Stimulated activated CD8-positive, alpha-beta memory T cell treated with anti-CD3 and anti-CD28 coated beads, Interleukin-15, amount 100 ng/mL, for 4 hours (primary cell): ENCODE data around the gene TMEM135.
"Not testable (repeated sequence)": the region's sequence is repeated elsewhere in the genome, so short reads cannot be mapped to it uniquely, and the experiment has no call there.

Experiments
- DNase-seq, 2 donors: peaks; one replicate each; pipeline ENCODE4 v3.0.0-alpha.2; 2020; ENCODE audit warnings: low read depth in 2 of 2

Gene TMEM135

DNA sequence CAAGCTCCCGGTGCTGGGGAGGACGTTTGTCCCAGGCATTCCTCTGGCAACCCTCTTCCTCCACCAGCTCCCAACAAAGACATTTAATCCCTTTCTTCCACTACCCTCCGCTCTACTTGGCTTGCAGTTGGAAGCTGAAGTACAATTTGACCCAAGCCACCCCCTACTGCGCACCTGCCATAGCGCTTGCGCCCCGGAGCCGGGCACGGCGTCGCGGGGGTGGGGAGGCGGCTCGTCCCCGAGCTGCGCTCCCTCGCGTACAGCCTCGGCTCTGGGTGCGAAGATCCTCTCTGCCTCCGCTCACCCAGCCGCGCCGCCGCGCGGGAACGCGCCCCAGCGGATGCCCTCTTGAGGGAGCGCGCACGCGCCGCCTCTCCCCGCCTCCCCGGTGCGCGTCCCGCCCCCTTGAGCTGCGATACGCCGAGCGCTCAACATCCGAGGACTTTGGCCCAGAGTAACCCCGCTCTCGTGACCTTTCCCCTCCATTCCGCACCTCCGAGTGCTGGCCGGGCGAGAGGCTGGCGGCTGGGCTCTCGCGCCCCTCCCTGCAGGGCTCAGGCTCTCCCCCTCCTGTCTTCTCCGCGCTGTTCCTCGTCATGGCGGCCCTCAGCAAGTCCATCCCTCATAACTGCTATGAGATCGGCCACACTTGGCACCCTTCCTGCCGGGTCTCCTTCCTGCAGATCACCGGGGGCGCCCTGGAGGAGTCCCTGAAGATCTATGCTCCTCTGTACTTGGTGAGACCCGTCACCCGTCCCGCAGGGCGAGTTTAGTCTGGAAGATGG, at the start of gene TMEM135:
TMEM135 (plus strand) TSS at position 485 of the 785 bp plus-strand sequence; CDS start at position 597, 112 bp downstream.
- DNase-seq, result peak; percentile 81 to 88

DNA sequence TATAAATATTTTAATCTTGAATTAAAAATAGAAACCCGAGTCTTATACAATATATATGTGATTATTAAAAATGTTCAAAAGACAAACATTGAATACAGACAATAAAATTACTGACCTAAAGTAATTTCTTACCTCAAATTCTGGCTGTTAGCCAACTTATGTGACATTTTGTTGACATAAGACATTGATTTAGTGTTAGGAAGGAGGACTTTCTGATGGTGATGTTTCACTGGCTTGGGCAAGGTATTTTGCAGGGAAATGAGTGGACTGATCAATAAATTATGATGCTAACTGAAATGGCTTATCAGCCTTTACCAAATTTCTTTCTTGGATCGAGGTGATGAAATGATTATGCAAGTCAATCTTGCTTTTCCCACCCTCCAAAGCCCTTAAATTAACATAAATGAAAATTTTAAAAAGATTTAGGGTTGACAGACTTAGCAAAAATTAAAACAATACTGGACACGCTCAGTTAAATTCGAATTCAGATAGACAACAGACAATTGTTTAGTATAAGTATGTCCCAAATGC, 49.3 kb upstream of the TMEM135 start:
- no peak for DNase-seq

DNA sequence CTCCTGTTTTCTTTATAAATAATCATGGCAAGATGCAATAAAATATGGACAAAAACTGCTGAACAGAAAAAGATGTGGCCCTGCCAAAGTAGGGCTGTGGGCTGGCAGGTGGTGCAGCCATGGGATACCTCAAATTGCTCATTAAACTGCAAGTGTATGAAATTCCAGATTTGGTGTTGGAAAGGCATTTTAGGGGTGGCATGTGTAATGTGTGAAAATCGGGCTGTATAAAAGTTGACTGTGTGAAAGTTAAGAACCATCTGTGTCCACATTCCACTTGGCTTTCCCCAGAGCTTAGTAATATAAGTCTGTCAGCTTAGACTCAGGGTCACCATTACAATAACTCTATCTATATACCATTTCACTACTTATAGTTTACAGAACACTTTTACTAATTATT, 47.7 kb upstream of the TMEM135 start:
- DNase-seq, result no peak

DNA sequence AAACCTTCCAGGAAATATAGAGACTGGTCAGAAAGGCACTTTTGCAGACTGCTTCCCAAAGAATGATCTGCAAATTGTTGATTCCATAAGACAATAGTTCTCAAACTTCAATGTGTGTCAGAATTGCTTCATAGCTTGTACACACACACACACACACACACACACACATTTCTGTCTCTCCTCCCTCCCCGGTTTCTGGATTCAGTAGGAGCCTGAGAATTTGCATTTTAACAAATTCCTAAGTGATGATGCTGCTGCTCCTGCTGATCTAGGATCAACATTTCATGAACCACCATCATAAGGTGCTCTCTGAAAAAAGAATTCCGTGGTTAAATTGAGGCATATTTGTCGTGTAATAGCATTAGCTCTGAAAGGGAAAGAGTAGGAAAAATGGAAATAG, 47.2 kb upstream of the TMEM135 start:
- no peak for DNase-seq

DNA sequence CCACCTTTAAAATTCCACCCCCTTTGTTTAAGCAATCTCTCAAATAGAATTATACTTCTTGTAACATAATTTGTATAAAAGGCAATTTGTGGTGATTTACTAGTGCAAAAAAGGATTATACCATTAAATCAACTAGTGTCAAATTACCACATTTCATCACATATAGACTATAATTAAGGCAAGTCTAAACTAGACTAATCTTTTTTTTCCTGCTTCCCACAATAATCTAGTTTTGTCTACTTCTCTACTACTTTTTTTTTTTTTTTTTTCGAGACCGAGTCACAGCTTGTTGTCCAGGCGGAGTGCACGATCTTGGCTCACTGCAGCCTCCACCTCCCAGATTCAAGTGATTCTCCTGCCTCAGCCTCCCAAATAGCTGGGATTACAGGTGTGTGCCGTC, 46.4 kb upstream of the TMEM135 start:
- no peak for DNase-seq

DNA sequence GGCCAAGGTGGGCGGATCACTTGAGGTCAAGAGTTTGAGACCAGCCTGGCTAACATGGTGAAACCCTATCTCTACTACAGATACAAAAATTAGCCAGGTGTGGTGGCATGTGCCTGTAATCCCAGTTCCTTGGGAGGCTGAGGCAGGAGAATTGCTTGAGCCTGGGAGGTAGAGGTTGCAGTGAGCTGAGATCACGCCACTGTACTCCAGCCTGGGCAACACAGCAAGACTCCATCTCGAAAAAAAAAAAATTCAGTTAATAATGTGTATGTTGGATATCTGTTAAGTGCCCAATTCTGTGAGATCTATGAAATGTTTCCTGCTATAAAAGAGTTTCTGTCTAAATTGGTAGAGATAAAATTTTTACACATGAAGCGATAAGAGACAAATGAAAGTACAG, 45.4 kb upstream of the TMEM135 start:
- not testable (repeated sequence) for DNase-seq

DNA sequence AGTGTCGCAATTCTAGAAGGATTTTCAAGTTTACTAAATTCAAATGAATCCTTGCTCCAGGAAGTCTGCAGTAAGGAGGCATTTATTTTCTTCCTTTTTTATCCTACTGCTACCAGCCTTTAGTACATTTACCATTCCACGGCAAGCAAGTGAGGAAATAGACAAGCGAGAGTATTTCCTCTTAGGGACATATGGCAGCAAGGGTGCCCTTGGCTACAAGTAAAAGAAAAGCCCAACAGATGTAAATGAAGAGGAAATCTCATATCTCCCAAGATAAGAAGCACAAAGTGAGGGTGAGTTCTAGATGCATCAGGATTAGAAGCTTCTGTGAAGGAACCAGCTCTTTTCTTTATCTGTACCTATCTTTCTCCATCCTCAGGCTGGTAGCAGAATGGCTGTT, 44.7 kb upstream of the TMEM135 start:
- DNase-seq, result no peak

DNA sequence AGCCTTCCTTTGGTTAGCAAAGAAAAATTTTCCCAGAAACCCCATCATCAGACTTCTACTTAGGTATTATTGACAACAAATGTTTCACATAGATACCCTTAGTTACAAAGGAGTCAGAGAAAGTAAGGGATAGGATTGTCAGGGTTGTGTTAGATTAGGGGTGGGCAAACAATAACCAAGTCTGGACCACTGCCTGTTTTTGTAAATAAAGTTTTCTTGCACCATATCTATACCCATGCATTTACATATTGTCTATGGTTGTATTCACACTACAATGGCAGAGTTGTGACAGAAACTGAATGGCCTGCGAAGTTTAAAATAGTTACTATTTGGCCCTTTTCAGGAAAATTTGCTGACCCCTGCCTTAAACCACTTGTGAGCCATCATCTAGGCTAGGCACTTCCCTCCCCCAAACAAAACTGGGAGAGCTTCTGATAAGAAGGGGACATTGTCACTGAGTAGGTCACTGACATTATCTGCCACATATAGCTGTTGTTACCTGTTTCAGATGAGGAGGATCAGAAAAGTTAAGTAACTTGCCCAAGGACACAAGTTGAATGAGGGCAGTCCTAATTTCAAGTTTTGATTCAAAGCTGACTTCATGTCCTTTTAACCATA, 40.7 kb upstream of the TMEM135 start:
- no peak for DNase-seq

DNA sequence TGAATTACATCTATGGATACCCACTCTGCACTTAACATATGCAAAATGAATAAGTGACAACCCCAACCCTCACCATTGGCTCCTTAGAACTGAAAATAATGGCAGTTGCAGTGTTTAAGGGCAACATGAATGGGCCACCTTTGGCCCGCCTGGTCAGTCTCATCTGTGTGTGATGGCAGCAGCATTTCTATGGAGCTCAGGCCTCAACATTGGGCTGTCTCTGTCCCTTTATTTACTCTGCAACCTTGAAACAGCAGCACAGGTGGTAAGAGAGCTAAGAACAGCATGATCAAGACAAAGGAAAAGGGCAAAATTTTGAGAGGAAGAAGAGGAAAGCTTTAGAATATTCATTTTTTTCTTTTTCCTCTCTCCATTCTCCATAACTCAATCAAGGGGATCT, 38.3 kb upstream of the TMEM135 start:
- no peak for DNase-seq

DNA sequence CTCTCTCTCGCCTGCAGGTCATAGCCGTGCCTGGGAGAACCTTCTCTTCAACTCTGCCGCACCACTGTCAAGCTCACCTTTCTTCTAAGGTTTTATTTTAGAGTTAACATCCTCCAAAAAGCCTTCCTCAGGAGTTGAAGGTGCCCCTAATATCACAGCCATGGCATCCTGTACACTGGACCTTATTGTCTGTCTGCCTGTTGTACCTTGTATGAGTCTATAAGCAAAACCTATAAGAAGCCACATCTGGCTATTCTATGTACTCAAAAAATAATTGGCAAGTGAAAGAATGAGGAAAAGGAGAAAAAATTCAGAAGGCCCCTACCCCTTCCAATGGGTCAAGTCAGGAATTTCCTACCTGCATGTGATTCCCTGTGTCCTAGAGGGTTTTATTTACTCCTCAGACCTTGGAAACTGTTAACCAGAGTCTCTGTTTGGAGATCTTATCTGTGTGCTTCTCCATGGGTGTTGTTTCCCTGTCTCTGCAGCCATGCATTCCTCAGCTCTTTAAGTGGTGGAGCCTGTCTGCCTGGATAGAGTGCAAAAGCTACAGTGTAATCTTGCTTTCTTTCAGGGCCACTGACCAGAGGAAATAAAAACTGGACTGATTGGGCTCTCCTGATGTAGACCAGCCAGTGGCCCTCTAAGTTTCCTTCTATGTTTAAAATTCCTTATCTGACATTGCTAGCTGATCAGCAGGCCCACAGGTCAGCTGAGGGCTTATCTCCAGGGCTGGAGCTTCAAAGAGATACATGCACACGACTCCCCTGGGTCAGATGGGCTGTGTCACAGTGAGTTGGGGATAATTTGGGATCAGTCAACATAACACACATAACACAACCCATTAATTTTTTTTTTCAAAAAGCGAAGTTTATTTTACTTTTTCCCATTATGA, 37.6 kb upstream of the TMEM135 start:
- DNase-seq, result no peak

DNA sequence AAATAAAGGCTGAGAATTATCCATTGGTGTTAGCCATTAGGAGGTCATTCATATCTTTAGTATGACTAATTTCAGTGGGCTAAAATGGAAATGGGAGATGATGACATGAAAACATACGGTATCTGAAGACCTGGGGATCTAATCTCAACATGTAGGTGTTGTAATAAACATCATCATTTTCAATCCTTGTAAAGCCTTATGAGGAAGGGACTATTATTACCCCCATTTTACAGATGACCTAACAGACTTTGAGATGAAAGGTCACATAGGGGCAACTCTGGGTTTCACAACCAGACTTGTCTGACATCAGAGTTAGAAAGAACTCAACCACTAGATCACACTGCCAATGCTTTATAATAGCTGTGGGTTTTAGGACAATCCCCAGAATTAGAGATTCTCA, 34.8 kb upstream of the TMEM135 start:
- no peak for DNase-seq

DNA sequence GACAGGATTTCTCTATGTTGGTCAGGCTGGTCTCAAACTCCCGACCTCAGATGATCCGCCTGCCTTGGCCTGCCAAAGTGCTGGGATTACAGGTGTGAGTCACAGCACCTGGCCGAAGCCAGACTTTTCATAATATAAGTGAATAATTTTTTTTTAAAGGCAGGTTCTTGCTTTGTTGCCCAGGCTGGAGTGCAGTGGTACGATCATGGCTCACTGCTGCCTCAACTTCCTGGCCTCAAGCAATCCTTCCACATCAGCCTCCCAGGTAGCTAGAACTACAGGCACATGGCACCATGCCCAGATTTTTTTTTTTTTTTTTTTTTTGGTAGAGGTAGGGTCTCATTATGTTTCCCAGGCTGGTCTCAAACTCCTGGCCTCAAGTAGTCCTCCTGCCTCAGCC, 33.5 kb upstream of the TMEM135 start:
- not testable (repeated sequence) for DNase-seq

DNA sequence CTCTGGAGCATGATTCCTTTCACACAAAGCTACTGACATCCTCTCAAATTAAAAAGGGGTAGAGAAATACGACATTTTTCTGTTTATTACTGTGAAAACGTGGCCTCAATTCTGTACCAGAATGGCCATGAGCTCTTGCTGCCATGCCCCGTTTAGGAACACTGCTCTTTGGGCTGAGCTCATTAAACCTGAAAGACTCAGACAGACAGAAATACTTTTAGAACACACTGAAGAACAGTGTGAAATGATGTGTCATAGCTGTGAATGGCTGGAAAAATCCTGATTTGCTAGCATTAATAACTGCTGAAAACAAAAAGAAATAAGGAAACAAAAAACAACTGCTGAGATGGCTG, 32.2 kb upstream of the TMEM135 start:
- DNase-seq, result no peak

DNA sequence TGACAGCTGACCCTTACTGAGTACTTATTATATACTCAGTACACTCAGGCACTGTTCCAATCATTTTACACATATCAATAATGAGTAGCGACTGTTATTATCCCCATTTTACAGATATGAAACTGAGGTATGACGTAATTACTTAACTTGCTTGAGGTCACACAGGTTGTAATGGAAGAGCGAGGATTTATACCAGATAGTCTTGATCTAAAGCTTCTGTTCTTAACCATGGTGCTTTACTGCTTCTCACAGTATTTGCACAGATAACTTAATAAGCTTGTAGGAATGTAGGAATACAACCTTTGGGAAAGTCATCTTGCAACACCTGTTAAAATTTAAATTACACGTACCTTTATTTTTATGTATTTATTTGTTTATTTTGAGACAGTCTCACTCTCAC, 31.7 kb upstream of the TMEM135 start:
- no peak for DNase-seq

DNA sequence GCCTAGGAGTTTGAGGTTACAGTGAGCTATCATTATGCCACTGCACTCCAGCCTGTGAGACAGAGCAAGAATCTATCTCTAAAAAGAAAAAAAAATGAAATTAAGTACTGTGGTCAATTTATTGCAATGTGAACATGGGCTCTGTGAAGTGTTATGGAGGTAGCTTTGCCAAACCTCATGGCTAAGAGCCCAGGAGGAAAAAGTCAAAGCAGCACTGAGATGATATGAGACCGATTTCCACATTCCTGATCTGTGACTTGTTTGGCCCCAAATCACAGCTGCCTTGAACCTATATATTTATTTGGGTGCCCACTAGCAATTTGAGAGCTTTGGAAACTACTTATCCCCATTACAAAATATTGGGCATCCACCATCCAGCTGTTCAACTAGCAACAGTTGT, 29.8 kb upstream of the TMEM135 start:
- no peak for DNase-seq

DNA sequence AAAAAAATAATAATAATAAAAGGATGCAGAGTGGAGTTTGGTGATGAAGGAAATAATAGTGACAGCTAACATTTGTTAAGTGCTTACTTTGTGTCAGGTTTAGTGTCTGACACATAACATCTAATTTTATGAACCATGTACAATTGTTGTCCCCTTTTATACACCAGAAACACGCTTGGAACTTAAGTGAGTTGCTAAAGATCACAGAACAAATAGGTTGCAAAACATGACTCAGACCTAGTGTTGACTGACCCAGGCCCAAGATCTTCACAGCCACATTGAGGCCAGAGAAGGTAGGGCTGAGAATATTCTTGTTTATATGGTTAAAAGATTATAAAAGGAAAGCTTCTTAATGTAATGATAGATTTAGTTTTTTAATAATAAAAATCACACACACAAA, 25.6 kb upstream of the TMEM135 start:
- no peak for DNase-seq

DNA sequence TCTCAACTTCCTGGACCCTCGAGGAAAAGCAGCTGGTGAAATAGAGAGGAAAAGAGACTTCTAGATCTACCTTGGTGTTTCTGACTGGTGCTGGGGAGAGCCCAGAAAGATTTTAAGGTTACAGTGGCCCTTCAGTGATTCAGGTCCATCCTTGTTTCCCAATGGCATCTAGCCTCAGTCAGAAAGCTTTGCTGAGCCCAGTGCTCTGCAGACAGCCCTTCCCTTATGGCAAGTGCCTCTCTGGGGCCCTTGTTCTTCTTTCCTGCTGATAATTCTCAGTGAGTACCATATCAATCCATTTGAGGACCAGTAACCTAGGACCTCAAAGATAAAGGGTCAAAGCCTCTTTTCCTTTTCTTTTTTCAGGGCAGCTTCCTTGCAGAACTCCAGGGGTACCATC, 25.1 kb upstream of the TMEM135 start:
- no peak for DNase-seq

DNA sequence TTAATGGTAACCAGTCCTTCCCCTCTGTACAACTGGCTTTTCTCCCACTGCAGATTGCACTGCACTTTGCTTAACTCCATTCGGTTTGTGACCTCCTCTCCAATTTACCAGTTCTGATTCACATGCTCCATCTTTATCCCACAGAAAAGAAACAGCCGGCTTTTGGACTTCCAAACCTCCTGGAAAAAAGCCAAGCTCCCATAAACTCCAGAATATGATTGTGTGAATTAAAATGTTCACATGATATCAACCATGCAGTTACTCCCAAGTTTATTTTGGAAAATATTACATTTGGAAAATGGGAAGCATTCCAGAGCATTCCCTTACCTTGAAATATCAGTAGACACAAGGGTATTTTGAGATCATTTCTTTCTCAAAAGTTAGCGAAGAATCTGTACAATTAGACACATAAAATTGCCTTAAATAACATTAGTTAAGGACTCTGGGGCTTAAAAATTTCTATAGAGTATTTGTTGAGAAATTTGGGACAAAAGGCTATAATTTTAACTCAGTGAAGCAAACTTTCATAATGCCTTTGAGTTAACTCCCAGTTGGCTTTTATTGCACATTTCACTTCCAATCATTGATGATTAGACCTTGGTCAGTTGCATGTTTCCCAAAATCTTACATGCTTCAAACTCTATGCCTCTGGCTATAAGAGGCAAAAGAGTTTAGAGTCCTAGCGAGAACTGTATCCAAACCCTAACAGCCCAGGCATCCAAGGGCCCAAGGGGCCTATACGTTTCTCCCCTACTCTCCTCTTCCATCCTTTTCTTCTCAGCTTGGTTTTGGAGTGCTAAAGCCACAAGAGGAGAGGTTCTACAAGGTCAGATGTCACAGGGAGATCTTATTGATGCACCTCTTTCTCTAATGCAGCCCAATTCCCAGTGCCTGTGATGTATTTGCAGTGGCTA, 23.6 kb upstream of the TMEM135 start:
- no peak for DNase-seq

DNA sequence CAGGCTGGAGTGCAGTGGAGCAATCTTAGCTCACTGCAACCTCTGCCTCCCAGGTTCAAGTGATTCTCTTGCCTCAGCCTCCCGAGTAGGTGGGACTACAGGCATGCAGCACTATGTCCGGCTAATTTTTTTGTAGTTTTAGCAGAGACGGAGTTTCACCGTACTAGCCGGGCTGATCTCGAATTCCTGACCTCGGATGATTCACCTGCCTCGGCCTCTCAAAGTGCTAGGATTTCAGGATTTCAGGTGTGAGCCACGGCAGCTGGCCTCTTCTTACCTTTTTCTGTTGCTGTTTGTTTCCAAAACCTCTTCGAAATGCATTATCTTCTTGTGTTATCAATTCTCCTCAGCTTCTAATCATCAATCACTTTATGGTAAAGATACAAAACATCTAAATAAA, 22.1 kb upstream of the TMEM135 start:
- DNase-seq, result no peak

DNA sequence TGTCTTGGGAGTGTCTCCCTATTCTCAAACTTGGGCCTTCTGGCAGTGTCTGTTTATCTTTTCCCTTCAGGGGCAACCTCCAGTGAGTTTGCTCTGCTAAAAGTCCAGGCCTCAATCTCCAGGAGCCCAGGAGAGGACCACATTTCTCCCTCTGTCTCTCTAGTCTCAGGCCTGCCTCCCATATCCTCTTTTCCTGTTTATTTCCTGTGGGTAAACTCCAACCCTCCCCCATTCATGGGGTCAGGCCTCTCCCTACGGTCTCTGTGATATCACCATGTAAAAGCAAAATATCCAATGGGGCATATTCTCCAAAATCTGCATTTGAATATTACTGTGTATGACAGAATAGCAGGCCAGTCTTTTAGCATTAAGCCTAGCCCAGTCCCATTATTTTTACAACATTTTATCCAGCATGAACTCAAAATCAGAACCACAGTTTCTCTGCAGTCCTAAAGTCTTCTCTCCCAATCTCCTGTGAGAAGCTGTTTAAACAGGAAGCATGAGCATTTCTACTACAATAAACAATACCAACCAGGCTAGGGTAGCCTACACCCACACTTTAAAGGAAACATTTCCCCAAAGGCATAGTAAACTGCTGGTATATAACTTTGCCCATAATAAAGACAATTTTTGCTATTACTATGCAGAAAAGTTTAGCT, 18.0 kb upstream of the TMEM135 start:
- DNase-seq, result no peak

DNA sequence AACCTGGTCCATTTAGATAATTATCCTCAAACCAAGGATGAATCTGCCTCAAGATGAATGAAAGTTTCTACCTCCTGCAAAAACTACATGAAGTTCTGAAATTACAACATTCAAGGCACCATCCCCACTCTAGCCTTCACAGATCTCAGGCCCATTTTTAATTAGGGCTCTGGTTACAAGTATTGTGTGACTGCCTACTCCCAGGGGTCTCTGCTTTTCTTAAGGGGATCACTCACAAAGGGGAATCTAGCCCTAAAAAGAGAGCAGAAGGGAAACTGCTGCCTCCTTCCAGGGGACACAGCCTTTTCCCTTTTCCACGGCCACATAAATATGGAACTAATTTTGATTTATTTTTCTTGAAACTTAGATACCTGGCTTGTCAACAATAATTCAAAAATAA, 17.4 kb upstream of the TMEM135 start:
- no peak for DNase-seq
